SK-N-SH treated with all-trans-retinoic acid at 6 μM for 48 hours (cell line): ENCODE data around the gene GGNBP2.

Experiments
- ATAC-seq: fragments of 200-7000 bp; cut with Tn5 transposase; 3 replicates; pipeline ENCODE4 v1.9.1; 2020; ENCODE audit warnings: mild to moderate bottlenecking, moderate library complexity
- ARNTL ChIP-seq: fragments of 450-650 bp; formaldehyde crosslinking; IDR thresholded peaks from 2 replicates; pipeline ENCODE4 v1.5.0; 2020; ENCODE audit warnings: low read depth, mild to moderate bottlenecking, moderate library complexity, borderline replicate concordance
- ESRRG ChIP-seq: fragments of 250-450 bp; sonication (Bioruptor Pico); IDR thresholded peaks from 2 replicates; pipeline ENCODE4 v1.6.1; 2021; ENCODE audit warnings: mild to moderate bottlenecking
- GLIS3 ChIP-seq: fragments of 250-450 bp; sonication (Bioruptor Pico); IDR thresholded peaks from 2 replicates; pipeline ENCODE4 v1.5.0; 2020; ENCODE audit warnings: mild to moderate bottlenecking, moderate library complexity
- ISL1 ChIP-seq: fragments of 250-450 bp; sonication (Bioruptor Pico); IDR thresholded peaks from 2 replicates; pipeline ENCODE4 v2.1.2; 2022; ENCODE audit warnings: mild to moderate bottlenecking, moderate library complexity
- OSR1 ChIP-seq: fragments of 250-450 bp; sonication (Bioruptor Pico); IDR thresholded peaks from 2 replicates; pipeline ENCODE4 v1.8.0; 2022; ENCODE audit warnings: moderate library complexity, mild to moderate bottlenecking, inconsistent platforms
- PPARA ChIP-seq: fragments of 250-450 bp; sonication (Bioruptor Pico); IDR thresholded peaks from 2 replicates; pipeline ENCODE4 v1.5.0; 2020; ENCODE audit warnings: mild to moderate bottlenecking, borderline replicate concordance
- RARB ChIP-seq: fragments of 250-450 bp; sonication (Bioruptor Pico); IDR thresholded peaks from 2 replicates; pipeline ENCODE4 v1.8.0; 2021; ENCODE audit warnings: mild to moderate bottlenecking, moderate library complexity
- SNAI2 ChIP-seq: fragments of 250-450 bp; sonication (Bioruptor Pico); IDR thresholded peaks from 2 replicates; pipeline ENCODE4 v1.5.0; 2020; ENCODE audit warnings: mild to moderate bottlenecking, moderate library complexity
- TCF4 ChIP-seq: fragments of 250-450 bp; sonication (Bioruptor Pico); IDR thresholded peaks from 2 replicates; pipeline ENCODE4 v1.8.0; 2021; ENCODE audit warnings: mild to moderate bottlenecking, moderate library complexity, borderline replicate concordance
- TOX ChIP-seq: fragments of 250-450 bp; sonication (Bioruptor Pico); IDR thresholded peaks from 2 replicates; pipeline ENCODE4 v1.8.0; 2021; ENCODE audit warnings: mild to moderate bottlenecking, moderate library complexity, borderline replicate concordance
- ZC3H10 ChIP-seq: fragments of 250-450 bp; sonication (Bioruptor Pico); IDR thresholded peaks from 2 replicates; pipeline ENCODE4 v1.5.1; 2021; ENCODE audit warnings: mild to moderate bottlenecking, moderate library complexity
- ZFP3 ChIP-seq: fragments of 250-450 bp; sonication (Bioruptor Pico); IDR thresholded peaks from 2 replicates; pipeline ENCODE4 v1.5.0; 2020; ENCODE audit warnings: mild to moderate bottlenecking, moderate library complexity
- ZFP30 ChIP-seq: fragments of 450-650 bp; formaldehyde crosslinking; IDR thresholded peaks from 2 replicates; pipeline ENCODE4 v1.5.0; 2022; ENCODE audit warnings: mild to moderate bottlenecking, moderate library complexity
- ZNF565 ChIP-seq: fragments of 450-650 bp; formaldehyde crosslinking; conservative IDR thresholded peaks from 2 replicates; pipeline ENCODE4 v1.5.0; 2020; ENCODE audit warnings: low read depth, mild to moderate bottlenecking, moderate library complexity
- ZNF8 ChIP-seq: fragments of 450-650 bp; formaldehyde crosslinking; IDR thresholded peaks from 2 replicates; pipeline ENCODE4 v1.5.0; 2020; ENCODE audit warnings: mild to moderate bottlenecking, moderate library complexity
- TF ChIP-seq, protein P1 (sequence below): fragments of 250-450 bp; sonication (Bioruptor Pico); IDR thresholded peaks from 2 replicates; pipeline ENCODE4 v1.5.1; 2020; ENCODE audit warnings: low read depth, mild to moderate bottlenecking, moderate library complexity
- TF ChIP-seq, protein P2 (sequence below): fragments of 250-450 bp; sonication (Bioruptor Pico); IDR thresholded peaks from 2 replicates; pipeline ENCODE4 v1.5.1; 2021; ENCODE audit warnings: mild to moderate bottlenecking, moderate library complexity
- TF ChIP-seq, protein P3 (sequence below): fragments of 250-450 bp; sonication (Bioruptor Pico); IDR thresholded peaks from 2 replicates; pipeline ENCODE4 v1.8.0; 2020; ENCODE audit warnings: mild to moderate bottlenecking, moderate library complexity, borderline replicate concordance
- TF ChIP-seq, protein P4 (sequence below): fragments of 250-450 bp; sonication (Bioruptor Pico); IDR thresholded peaks from 2 replicates; pipeline ENCODE4 v1.8.0; 2021; ENCODE audit warnings: low read depth, mild to moderate bottlenecking, moderate library complexity, borderline replicate concordance

The GGNBP2 gene

DNA sequence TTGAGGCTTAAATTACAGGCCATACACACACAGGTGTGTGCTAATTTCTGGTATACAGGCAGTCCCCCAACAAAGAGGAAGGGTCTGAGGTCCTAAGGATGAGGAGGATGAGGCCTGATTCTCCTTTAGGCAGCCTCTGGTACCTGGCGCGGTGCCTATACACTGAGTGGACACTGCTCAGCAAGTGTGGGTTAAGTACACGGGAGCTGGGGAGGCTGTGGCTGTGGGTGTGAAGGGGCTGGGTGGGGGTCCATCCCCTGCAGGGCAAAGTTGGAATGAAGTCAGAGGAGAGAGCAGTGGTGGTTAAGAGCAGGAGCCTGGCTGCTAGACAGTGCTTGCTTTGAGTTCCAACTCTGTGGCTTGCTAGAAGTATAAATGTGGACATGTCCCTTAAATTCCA is 67.6 kb downstream of the GGNBP2 start:
- TF ChIP-seq ARNTL (CRISPR knock-in tag) (no peak), RARB (CRISPR knock-in tag) (no peak), ESRRG (CRISPR knock-in tag) (no peak), ZFP30 (CRISPR knock-in tag) (no peak)
- TF ChIP-seq, protein P1, sequence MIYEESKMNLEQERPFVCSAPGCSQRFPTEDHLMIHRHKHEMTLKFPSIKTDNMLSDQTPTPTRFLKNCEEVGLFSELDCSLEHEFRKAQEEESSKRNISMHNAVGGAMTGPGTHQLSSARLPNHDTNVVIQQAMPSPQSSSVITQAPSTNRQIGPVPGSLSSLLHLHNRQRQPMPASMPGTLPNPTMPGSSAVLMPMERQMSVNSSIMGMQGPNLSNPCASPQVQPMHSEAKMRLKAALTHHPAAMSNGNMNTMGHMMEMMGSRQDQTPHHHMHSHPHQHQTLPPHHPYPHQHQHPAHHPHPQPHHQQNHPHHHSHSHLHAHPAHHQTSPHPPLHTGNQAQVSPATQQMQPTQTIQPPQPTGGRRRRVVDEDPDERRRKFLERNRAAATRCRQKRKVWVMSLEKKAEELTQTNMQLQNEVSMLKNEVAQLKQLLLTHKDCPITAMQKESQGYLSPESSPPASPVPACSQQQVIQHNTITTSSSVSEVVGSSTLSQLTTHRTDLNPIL (CRISPR knock-in tag) = no peak
- TF ChIP-seq, protein P2, sequence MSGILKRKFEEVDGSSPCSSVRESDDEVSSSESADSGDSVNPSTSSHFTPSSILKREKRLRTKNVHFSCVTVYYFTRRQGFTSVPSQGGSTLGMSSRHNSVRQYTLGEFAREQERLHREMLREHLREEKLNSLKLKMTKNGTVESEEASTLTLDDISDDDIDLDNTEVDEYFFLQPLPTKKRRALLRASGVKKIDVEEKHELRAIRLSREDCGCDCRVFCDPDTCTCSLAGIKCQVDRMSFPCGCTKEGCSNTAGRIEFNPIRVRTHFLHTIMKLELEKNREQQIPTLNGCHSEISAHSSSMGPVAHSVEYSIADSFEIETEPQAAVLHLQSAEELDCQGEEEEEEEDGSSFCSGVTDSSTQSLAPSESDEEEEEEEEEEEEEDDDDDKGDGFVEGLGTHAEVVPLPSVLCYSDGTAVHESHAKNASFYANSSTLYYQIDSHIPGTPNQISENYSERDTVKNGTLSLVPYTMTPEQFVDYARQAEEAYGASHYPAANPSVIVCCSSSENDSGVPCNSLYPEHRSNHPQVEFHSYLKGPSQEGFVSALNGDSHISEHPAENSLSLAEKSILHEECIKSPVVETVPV (CRISPR knock-in tag) = no peak
- no peak for ATAC-seq

DNA sequence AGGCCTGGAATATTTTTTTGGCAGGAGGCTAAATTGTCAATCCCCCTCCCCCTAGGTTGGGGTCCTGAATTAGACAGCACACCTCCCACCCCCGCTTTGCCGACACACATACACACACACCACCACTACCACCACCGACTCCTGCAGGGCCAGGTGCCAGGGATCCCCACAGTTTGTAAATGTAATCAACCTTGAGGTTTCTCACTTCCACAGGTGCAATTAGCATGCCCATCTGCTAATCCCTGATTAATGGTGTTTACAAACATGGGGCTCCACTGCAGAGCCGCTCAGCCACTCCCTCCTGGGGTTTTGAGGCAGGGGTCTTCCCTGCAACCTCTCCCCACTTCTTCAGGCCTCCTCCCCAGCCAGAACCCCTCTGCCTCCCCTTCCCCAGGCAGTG is 68.4 kb downstream of the GGNBP2 start:
- TF ChIP-seq ZFP30 (CRISPR knock-in tag) (no peak), SNAI2 (no peak), TCF4 (CRISPR knock-in tag) (no peak), ARNTL (CRISPR knock-in tag) (no peak), ZFP3 (CRISPR knock-in tag) (no peak), RARB (CRISPR knock-in tag) (no peak), TOX (CRISPR knock-in tag) (no peak), OSR1 (no peak), ZNF8 (CRISPR knock-in tag) (no peak)
- TF ChIP-seq, protein P3, sequence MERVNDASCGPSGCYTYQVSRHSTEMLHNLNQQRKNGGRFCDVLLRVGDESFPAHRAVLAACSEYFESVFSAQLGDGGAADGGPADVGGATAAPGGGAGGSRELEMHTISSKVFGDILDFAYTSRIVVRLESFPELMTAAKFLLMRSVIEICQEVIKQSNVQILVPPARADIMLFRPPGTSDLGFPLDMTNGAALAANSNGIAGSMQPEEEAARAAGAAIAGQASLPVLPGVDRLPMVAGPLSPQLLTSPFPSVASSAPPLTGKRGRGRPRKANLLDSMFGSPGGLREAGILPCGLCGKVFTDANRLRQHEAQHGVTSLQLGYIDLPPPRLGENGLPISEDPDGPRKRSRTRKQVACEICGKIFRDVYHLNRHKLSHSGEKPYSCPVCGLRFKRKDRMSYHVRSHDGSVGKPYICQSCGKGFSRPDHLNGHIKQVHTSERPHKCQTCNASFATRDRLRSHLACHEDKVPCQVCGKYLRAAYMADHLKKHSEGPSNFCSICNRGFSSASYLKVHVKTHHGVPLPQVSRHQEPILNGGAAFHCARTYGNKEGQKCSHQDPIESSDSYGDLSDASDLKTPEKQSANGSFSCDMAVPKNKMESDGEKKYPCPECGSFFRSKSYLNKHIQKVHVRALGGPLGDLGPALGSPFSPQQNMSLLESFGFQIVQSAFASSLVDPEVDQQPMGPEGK = no peak
- TF ChIP-seq, protein P1 (CRISPR knock-in tag) = no peak
- TF ChIP-seq, protein P4, sequence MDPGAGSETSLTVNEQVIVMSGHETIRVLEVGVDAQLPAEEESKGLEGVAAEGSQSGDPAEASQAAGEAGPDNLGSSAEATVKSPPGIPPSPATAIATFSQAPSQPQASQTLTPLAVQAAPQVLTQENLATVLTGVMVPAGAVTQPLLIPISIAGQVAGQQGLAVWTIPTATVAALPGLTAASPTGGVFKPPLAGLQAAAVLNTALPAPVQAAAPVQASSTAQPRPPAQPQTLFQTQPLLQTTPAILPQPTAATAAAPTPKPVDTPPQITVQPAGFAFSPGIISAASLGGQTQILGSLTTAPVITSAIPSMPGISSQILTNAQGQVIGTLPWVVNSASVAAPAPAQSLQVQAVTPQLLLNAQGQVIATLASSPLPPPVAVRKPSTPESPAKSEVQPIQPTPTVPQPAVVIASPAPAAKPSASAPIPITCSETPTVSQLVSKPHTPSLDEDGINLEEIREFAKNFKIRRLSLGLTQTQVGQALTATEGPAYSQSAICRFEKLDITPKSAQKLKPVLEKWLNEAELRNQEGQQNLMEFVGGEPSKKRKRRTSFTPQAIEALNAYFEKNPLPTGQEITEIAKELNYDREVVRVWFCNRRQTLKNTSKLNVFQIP (CRISPR knock-in tag) = no peak
- TF ChIP-seq, all 23 proteins: peak for 0
- no peak for ATAC-seq

DNA sequence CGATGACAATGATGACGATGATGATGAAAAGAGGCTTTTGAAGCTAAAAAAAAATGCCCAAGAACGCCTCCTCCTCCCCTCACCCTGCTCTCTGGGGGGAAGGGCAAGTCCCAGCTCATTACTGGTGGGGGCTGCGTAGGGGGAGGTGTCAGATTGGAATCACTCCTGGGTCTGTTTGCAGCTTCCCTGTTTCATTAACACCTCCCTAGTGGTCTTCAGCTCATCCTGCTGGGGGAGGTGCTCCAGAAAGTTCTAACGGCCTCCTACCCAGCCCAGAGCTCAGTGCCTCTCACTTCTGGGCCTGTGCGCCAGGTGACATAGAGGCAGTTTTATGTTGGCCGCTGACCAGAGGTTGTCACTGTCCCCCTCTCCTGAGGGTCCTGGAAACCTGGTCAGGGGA is 69.4 kb downstream of the GGNBP2 start:
- no peak for ATAC-seq
- TF ChIP-seq GLIS3 (CRISPR knock-in tag) (no peak), RARB (CRISPR knock-in tag) (no peak), ESRRG (CRISPR knock-in tag) (no peak), ARNTL (CRISPR knock-in tag) (no peak), ZC3H10 (CRISPR knock-in tag) (no peak), ISL1 (CRISPR knock-in tag) (no peak), TOX (CRISPR knock-in tag) (no peak), ZNF8 (CRISPR knock-in tag) (no peak), PPARA (no peak), OSR1 (no peak), ZNF565 (no peak), ZFP30 (CRISPR knock-in tag) (no peak)
- TF ChIP-seq, protein P3 = no peak
- TF ChIP-seq, protein P4 (CRISPR knock-in tag) = no peak
